Measurements from ENCODE around the gene CDC37.
A peak's percentile ranks its signal among the peaks of the same experiment; 100 is the strongest.
"Not testable (repeated sequence)": the region's sequence is repeated elsewhere in the genome, so short reads cannot be mapped to it uniquely, and the experiment has no call there.

The CDC37 gene

DNA sequence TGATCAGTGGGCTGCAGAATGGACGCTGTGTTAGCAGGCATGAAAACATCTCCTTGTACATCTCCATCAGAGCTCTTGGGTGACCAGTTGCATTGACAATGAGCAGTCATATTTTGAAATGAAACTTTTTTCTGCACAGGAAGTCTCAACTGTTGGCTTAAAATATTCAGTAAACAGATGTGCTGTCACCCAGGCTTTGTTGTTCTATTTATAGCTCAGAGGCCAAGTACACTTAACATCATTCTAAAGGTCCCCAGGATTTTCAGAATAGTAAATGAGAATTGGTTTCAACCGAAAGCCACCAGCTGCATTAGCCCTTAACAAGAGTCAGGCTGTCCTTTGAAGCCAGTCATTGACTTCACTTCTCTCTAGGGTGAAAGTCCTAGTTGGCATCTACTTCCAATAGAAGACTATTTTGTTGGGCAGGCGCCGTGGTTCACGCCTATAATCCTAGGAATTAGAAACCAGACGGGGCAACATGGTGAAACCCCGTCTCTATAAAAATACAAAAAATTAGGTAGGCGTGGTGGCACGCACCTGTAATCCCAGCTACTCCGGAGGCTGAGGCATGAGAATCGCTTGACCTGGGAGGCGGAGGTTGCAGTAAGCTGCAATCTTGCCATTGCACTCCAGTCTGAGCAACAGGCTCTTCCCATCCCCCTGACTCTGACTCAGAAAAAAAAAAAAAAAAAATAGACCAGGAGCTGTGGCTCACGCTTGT, 9.1 kb upstream of the CDC37 start:
- H3K4ac ChIP-seq (ENCODE audit: low read length) = no peak overlapping the region
- H2BK15ac ChIP-seq (ENCODE audit: low read length) = no peak overlapping the region
- no peak overlapping the region for H2BK12ac ChIP-seq (ENCODE audit: low read length)
- no peak overlapping the region for H2AFZ ChIP-seq (ENCODE audit: low read length)
- H3K4me3 ChIP-seq (ENCODE audit: low read length in 2 of 2) = no peak overlapping the region
- no peaks in the 10 kb centered on the region for H3K36me3 ChIP-seq (replicated peaks in 1 of 2; ENCODE audit: control insufficient read depth in 2 of 2, insufficient read depth in 2 of 2, low read length in 2 of 2)
- H3K23ac ChIP-seq (ENCODE audit: low read depth, low read length, poor library complexity) = no peak overlapping the region
- no peak for DNase-seq (ENCODE audit: low spot score)
- WGBS, 2 donors (ENCODE audit: extremely low coverage in 2 of 2, insufficient read length in 2 of 2, insufficient replicate concordance in 1 of 2) = no CpG with 5 or more reads among the region's 13 CpGs
- peaks cover 2 to 19% (median 9%) of the 10 kb centered on the region in 3 experiments for H3K27me3 ChIP-seq (ENCODE audit: control insufficient read depth in 3 of 3, insufficient read depth in 3 of 3, low read depth in 1 of 3, low read length in 3 of 3)
- H2BK5ac ChIP-seq (ENCODE audit: low read length) = no peak overlapping the region
- no peak overlapping the region for H3K18ac ChIP-seq (ENCODE audit: low read length)
- no peak overlapping the region for H3K9ac ChIP-seq (ENCODE audit: low read depth, low read length, poor library complexity)
- H2AK5ac ChIP-seq (ENCODE audit: low read depth, low read length) = no peak overlapping the region
- no peak overlapping the region for H3K4me2 ChIP-seq (ENCODE audit: insufficient read depth, low read length, poor library complexity, severe bottlenecking)
- H3K9me3 ChIP-seq (replicated peaks in 1 of 2; ENCODE audit: control insufficient read depth in 2 of 2, insufficient read depth in 1 of 2, low read depth in 1 of 2, low read length in 2 of 2) = peaks cover 4 to 5% of the 10 kb centered on the region in 2 donors
- no peaks in the 10 kb centered on the region for H3K79me1 ChIP-seq (ENCODE audit: low read depth, low read length)
- H4K91ac ChIP-seq (ENCODE audit: low read depth, low read length, poor library complexity) = no peak overlapping the region
- no peak overlapping the region for H3K27ac ChIP-seq (replicated peaks; ENCODE audit: low read length)
- H3K4me1 ChIP-seq (ENCODE audit: control insufficient read depth in 2 of 2, insufficient read depth in 1 of 2, low read depth in 1 of 2, low read length in 2 of 2) = peaks cover 2 to 12% of the 10 kb centered on the region in 2 donors
- no peak overlapping the region for H3K14ac ChIP-seq (ENCODE audit: low read length)
- no peak overlapping the region for H2BK120ac ChIP-seq (ENCODE audit: low read depth, low read length)
- H4K8ac ChIP-seq (ENCODE audit: low read depth, low read length) = no peak overlapping the region

DNA sequence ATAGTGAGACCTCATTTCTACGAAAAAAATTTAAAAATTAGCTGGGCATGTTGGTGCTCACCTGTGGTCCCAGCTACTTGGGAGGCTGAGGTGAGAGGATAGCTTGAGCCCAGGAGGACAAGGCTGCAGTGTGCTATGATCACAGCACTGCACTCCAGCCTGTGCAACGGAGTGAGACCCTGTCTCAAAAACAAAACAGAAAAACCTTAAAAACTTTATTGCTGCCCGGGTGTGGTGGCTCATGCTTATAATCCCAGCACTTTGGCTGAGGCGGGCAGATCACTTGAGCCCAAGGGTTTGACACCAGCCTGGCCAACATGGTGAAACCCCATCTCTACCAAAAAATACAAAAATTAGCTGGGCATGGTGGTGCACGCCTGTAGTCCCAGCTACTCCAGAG, 7.9 kb upstream of the CDC37 start:
- H3K27me3 ChIP-seq (ENCODE audit: control insufficient read depth in 3 of 3, insufficient read depth in 3 of 3, low read depth in 1 of 3, low read length in 3 of 3) = peaks cover 0 to 12% (median 3%) of the 10 kb centered on the region in 3 experiments

DNA sequence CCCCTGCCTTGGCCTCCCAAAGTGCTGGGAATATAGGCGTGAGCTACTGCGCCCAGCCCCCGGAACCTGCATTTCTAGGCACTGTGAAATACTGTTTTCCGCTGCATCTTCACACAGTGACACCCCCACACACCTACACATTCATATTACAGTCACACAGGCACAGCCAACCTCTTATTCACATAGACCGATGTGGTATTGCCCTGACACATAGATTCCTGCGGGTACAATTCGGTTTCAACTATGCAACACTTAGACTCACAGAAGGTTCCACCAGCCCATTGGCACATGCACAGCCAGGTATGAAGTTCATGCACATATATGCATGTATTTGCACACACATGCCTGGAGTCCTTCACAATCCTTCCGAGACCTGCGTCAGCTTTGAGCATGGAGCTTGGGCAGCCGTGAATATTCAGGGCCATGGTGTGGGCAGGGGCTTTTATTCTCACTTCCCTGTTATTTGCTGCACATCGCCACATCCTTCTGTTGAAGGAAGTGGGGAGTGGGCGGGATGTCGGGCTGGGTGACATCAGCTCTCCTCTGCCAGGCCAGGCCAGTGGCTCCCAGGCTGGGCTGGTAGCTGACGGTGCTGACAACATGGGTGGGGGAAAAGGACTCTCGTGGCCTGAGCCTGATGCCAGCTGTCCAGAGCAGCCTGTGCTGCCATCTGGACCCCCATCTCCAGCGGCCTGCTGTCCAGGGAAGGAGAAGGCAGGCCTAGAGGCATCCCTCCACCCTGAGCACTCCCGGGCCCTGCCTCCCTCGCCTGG, 5.4 kb upstream of the CDC37 start:
- no peak overlapping the region for H3K18ac ChIP-seq (ENCODE audit: low read length)
- peaks cover 2% of the 10 kb centered on the region for H3K79me1 ChIP-seq (ENCODE audit: low read depth, low read length)
- no peak overlapping the region for H3K9ac ChIP-seq (ENCODE audit: low read depth, low read length, poor library complexity)
- no peak overlapping the region for H4K91ac ChIP-seq (ENCODE audit: low read depth, low read length, poor library complexity)
- H3K4me3 ChIP-seq (ENCODE audit: low read length in 2 of 2) = no peak overlapping the region
- no peak overlapping the region for H4K8ac ChIP-seq (ENCODE audit: low read depth, low read length)
- no peak overlapping the region for H3K23ac ChIP-seq (ENCODE audit: low read depth, low read length, poor library complexity)
- H3K27ac ChIP-seq (replicated peaks; ENCODE audit: low read length) = no peak overlapping the region
- H2BK5ac ChIP-seq (ENCODE audit: low read length) = peak overlapping the region; percentile 16
- peak overlapping the region; percentile 83 for H2AFZ ChIP-seq (ENCODE audit: low read length)
- H3K14ac ChIP-seq (ENCODE audit: low read length) = peak overlapping the region; percentile 14
- no peak overlapping the region for H2BK12ac ChIP-seq (ENCODE audit: low read length)
- no CpG with 5 or more reads among the region's 18 CpGs for WGBS, 2 donors (ENCODE audit: extremely low coverage in 2 of 2, insufficient read length in 2 of 2, insufficient replicate concordance in 1 of 2)
- no peaks in the 10 kb centered on the region for H3K9me3 ChIP-seq (replicated peaks in 1 of 2; ENCODE audit: control insufficient read depth in 2 of 2, insufficient read depth in 1 of 2, low read depth in 1 of 2, low read length in 2 of 2)
- H3K4me1 ChIP-seq (ENCODE audit: control insufficient read depth in 2 of 2, insufficient read depth in 1 of 2, low read depth in 1 of 2, low read length in 2 of 2) = peaks cover 3 to 13% of the 10 kb centered on the region in 2 donors
- H2AK5ac ChIP-seq (ENCODE audit: low read depth, low read length) = no peak overlapping the region
- peaks cover 0 to 9% (median 3%) of the 10 kb centered on the region in 3 experiments for H3K27me3 ChIP-seq (ENCODE audit: control insufficient read depth in 3 of 3, insufficient read depth in 3 of 3, low read depth in 1 of 3, low read length in 3 of 3)
- H2BK15ac ChIP-seq (ENCODE audit: low read length) = no peak overlapping the region
- no peak overlapping the region for H3K4ac ChIP-seq (ENCODE audit: low read length)
- H3K36me3 ChIP-seq (replicated peaks in 1 of 2; ENCODE audit: control insufficient read depth in 2 of 2, insufficient read depth in 2 of 2, low read length in 2 of 2) = no peaks in the 10 kb centered on the region
- H3K4me2 ChIP-seq (ENCODE audit: insufficient read depth, low read length, poor library complexity, severe bottlenecking) = no peak overlapping the region
- no peak overlapping the region for H2BK120ac ChIP-seq (ENCODE audit: low read depth, low read length)
- DNase-seq (ENCODE audit: low spot score) = no peak

More for the DNA sequence above, 7.9 kb upstream of the CDC37 start:
- H2AK5ac ChIP-seq (ENCODE audit: low read depth, low read length); H3K79me1 ChIP-seq (ENCODE audit: low read depth, low read length); H3K14ac ChIP-seq (ENCODE audit: low read length); H3K9ac ChIP-seq (ENCODE audit: low read depth, low read length, poor library complexity); H3K18ac ChIP-seq (ENCODE audit: low read length); H3K36me3 ChIP-seq (replicated peaks in 1 of 2; ENCODE audit: control insufficient read depth in 2 of 2, insufficient read depth in 2 of 2, low read length in 2 of 2); H2BK5ac ChIP-seq (ENCODE audit: low read length); H3K23ac ChIP-seq (ENCODE audit: low read depth, low read length, poor library complexity); DNase-seq (ENCODE audit: low spot score); H3K9me3 ChIP-seq (replicated peaks in 1 of 2; ENCODE audit: control insufficient read depth in 2 of 2, insufficient read depth in 1 of 2, low read depth in 1 of 2, low read length in 2 of 2); H3K27ac ChIP-seq (replicated peaks; ENCODE audit: low read length); H4K8ac ChIP-seq (ENCODE audit: low read depth, low read length); H2BK120ac ChIP-seq (ENCODE audit: low read depth, low read length); H4K91ac ChIP-seq (ENCODE audit: low read depth, low read length, poor library complexity); H2AFZ ChIP-seq (ENCODE audit: low read length); H3K4ac ChIP-seq (ENCODE audit: low read length); H2BK12ac ChIP-seq (ENCODE audit: low read length); H2BK15ac ChIP-seq (ENCODE audit: low read length); H3K4me3 ChIP-seq (ENCODE audit: low read length in 2 of 2); H3K4me2 ChIP-seq (ENCODE audit: insufficient read depth, low read length, poor library complexity, severe bottlenecking): not testable (repeated sequence)
- WGBS, 2 donors (ENCODE audit: extremely low coverage in 2 of 2, insufficient read length in 2 of 2, insufficient replicate concordance in 1 of 2) = no CpG with 5 or more reads among the region's 5 CpGs
- peaks cover 0 to 12% of the 10 kb centered on the region in 2 donors for H3K4me1 ChIP-seq (ENCODE audit: control insufficient read depth in 2 of 2, insufficient read depth in 1 of 2, low read depth in 1 of 2, low read length in 2 of 2)

DNA sequence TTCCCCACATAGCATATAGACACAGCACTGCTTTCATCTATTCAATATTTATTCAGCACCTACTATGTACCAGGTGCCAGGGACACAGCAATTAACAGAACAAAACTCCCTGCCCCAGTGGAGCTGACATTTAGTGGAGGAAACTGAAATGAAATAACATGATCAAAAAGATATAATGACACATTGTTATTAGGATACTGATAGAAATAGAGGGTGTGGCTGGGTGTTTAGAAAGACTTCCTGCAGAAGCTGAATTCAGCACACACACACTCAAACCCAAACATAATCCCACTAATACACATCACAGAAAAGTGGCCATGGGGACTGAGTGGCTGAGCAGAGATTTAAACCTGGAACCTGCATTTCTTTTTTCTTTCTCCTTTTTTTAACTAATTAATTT, 3.8 kb upstream of the CDC37 start:
- H2BK120ac ChIP-seq (ENCODE audit: low read depth, low read length) = no peak overlapping the region
- H2AFZ ChIP-seq (ENCODE audit: low read length) = no peak overlapping the region
- H3K4me2 ChIP-seq (ENCODE audit: insufficient read depth, low read length, poor library complexity, severe bottlenecking) = no peak overlapping the region
- H2BK5ac ChIP-seq (ENCODE audit: low read length) = no peak overlapping the region
- H3K9me3 ChIP-seq (replicated peaks in 1 of 2; ENCODE audit: control insufficient read depth in 2 of 2, insufficient read depth in 1 of 2, low read depth in 1 of 2, low read length in 2 of 2) = no peaks in the 10 kb centered on the region
- peaks cover 8% of the 10 kb centered on the region for H3K79me1 ChIP-seq (ENCODE audit: low read depth, low read length)
- peaks cover 9 to 13% of the 10 kb centered on the region in 2 donors for H3K4me1 ChIP-seq (ENCODE audit: control insufficient read depth in 2 of 2, insufficient read depth in 1 of 2, low read depth in 1 of 2, low read length in 2 of 2)
- H3K23ac ChIP-seq (ENCODE audit: low read depth, low read length, poor library complexity) = no peak overlapping the region
- no peaks in the 10 kb centered on the region for H3K36me3 ChIP-seq (replicated peaks in 1 of 2; ENCODE audit: control insufficient read depth in 2 of 2, insufficient read depth in 2 of 2, low read length in 2 of 2)
- no peak overlapping the region for H2BK12ac ChIP-seq (ENCODE audit: low read length)
- no peak overlapping the region for H3K27ac ChIP-seq (replicated peaks; ENCODE audit: low read length)
- H3K9ac ChIP-seq (ENCODE audit: low read depth, low read length, poor library complexity) = no peak overlapping the region
- no peak overlapping the region for H4K8ac ChIP-seq (ENCODE audit: low read depth, low read length)
- no peak for DNase-seq (ENCODE audit: low spot score)
- H2BK15ac ChIP-seq (ENCODE audit: low read length) = no peak overlapping the region
- no peak overlapping the region for H3K14ac ChIP-seq (ENCODE audit: low read length)
- H2AK5ac ChIP-seq (ENCODE audit: low read depth, low read length) = no peak overlapping the region
- H3K27me3 ChIP-seq (ENCODE audit: control insufficient read depth in 3 of 3, insufficient read depth in 3 of 3, low read depth in 1 of 3, low read length in 3 of 3) = peaks cover 0 to 9% (median 3%) of the 10 kb centered on the region in 3 experiments
- H3K18ac ChIP-seq (ENCODE audit: low read length) = no peak overlapping the region
- no peak overlapping the region for H4K91ac ChIP-seq (ENCODE audit: low read depth, low read length, poor library complexity)
- no peak overlapping the region for H3K4ac ChIP-seq (ENCODE audit: low read length)
- H3K4me3 ChIP-seq (ENCODE audit: low read length in 2 of 2) = no peak overlapping the region

Data from neuronal stem cell (in vitro differentiated cells).